A549 (cell line): ENCODE measurements around the gene HEATR1.

Experiments used
- BHLHE40 ChIP-seq: IDR thresholded peaks from 2 replicates; pipeline ENCODE4 v1.6.1; 2012; ENCODE audit warnings: low read depth, low read length, inconsistent platforms
- CBX8 ChIP-seq: fragments of 200-600 bp; sonication (generic); IDR thresholded peaks from 2 replicates; pipeline ENCODE4 v1.6.1; 2016
- CTCF ChIP-seq: fragments of >200 bp; sonication (Bioruptor Twin); formaldehyde crosslinking; IDR thresholded peaks from 3 replicates; pipeline ENCODE4 v1.5.1; 2016
- EP300 ChIP-seq, 2 experiments: fragments of >200 bp; sonication (Bioruptor Twin); formaldehyde crosslinking; IDR thresholded peaks; 2 replicates in 1 of 2; 3 replicates in 1 of 2; pipeline ENCODE4 v1.6.1; 2016 to 2017
- JUN ChIP-seq, 2 experiments: fragments of >200 bp; sonication (Bioruptor Twin); formaldehyde crosslinking; IDR thresholded peaks; 2 replicates in 1 of 2; 3 replicates in 1 of 2; pipeline ENCODE4 v1.6.1; 2016 to 2017
- JUNB ChIP-seq: fragments of >200 bp; sonication (Bioruptor Twin); formaldehyde crosslinking; IDR thresholded peaks from 2 replicates; pipeline ENCODE4 v1.6.1; 2016
- MAX ChIP-seq: IDR thresholded peaks from 2 replicates; pipeline ENCODE4 v1.6.1; 2012
- POLR2A ChIP-seq: IDR thresholded peaks from 2 replicates; pipeline ENCODE4 v1.6.1; 2012; ENCODE audit warnings: mild to moderate bottlenecking, low read length
- RAD21 ChIP-seq, 2 experiments: fragments of >200 bp in 1 of 2; sonication (Bioruptor Twin) in 1 of 2; formaldehyde crosslinking in 1 of 2; IDR thresholded peaks in 1 of 2; conservative IDR thresholded peaks in 1 of 2; 2 replicates in 1 of 2; 3 replicates in 1 of 2; pipeline ENCODE4 v1.6.1; 2012 to 2018; ENCODE audit warnings: inconsistent platforms in 1 of 2
- REST ChIP-seq: fragments of 200-600 bp; sonication (generic); IDR thresholded peaks from 2 replicates; pipeline ENCODE4 v1.6.1; 2016; ENCODE audit warnings: antibody characterized with exemption, mild to moderate bottlenecking, moderate library complexity
- USF2 ChIP-seq: fragments of 450-650 bp; IDR thresholded peaks from 2 replicates; pipeline ENCODE4 v1.6.1; 2014; ENCODE audit warnings: antibody characterized with exemption

GRCh38 chr1:236541710-236542109 is 62.6 kb downstream of the HEATR1 start:
- TF ChIP-seq EP300 (IDR thresholded peaks at IDR 0.05) (no peak), CTCF (no peak), RAD21 (conservative IDR thresholded peaks at IDR 0.05 in 1 of 2, IDR thresholded peaks at IDR 0.05 in 1 of 2) (no peak), JUN (IDR thresholded peaks at IDR 0.05) (no peak), CBX8 (no peak), BHLHE40 (no peak), REST (no peak), MAX (no peak), POLR2A (no peak), JUNB (no peak), USF2 (no peak)
